ENCODE results near the gene CFAP74. TPM values are rescaled to one million over a fixed set of nuclear protein-coding genes. Genes with fewer than 3 reads are reported as not detected.
A peak's percentile ranks its signal among the peaks of the same experiment; 100 is the strongest.

CFAP74 gene
- total and polyA plus RNA-seq, 12 donors = 0.03 TPM; not detected in 11

- ATAC-seq (peak in 6 of 8 donors; percentile 5 to 54 (median 27)), DNase-seq (peak; percentile 50 to 62)
- Histone ChIP-seq H3K27ac (peak overlapping the region in 5 of 10 donors; percentile 26 to 61 (median 44)), H3K9me3 (no peaks in the 10 kb centered on the region), H3K27me3 (no peaks in the 10 kb centered on the region), H3K4me3 (peak overlapping the region in 4 of 10 donors; percentile 5 to 36 (median 20)), H3K36me3 (no peaks in the 10 kb centered on the region), H3K4me1 (peaks cover 19 to 42% (median 32%) of the 10 kb centered on the region in 9 donors)
- no peak for TF ChIP-seq CTCF (IDR thresholded peaks at IDR 0.05)
- WGBS, 2 donors = 12 to 17% methylated on average over 14 of the region's 14 CpGs
- intact Hi-C loops (cut with DNase I) = loop anchor here in 6 of 10 donors (5.0 to 10.0 kb wide), 5 partner anchors 37 to 117 kb away; partner anchors contain the start of gene NADK (in 2 of the 6)
Measured at GRCh38 chr1:1894354-1895059, 109.1 kb downstream of the CFAP74 start.

- no peaks in the 10 kb centered on the region for H3K36me3 ChIP-seq
- WGBS, 2 donors = 82 to 98% methylated on average over 2 of the region's 2 CpGs
- no peak for TF ChIP-seq CTCF (IDR thresholded peaks at IDR 0.05)
- peak overlapping the region in 4 of 10 donors; percentile 26 to 61 (median 44) for H3K27ac ChIP-seq
- no peaks in the 10 kb centered on the region for H3K9me3 ChIP-seq
- no peak for ATAC-seq
- intact Hi-C loops (cut with DNase I) = loop anchor here in 6 of 10 donors (5.0 to 10.0 kb wide), 5 partner anchors 37 to 117 kb away; partner anchors contain the start of gene NADK (in 2 of the 6)
- no peak for DNase-seq
- H3K4me1 ChIP-seq = peaks cover 23 to 47% (median 37%) of the 10 kb centered on the region in 9 donors
- no peaks in the 10 kb centered on the region for H3K27me3 ChIP-seq
- no peak overlapping the region for H3K4me3 ChIP-seq
Measured at GRCh38 chr1:1893997-1894353, 109.6 kb downstream of the CFAP74 start.

- TF ChIP-seq CTCF (IDR thresholded peaks at IDR 0.05) = no peak
- no peak overlapping the region for H3K27ac ChIP-seq
- WGBS, 2 donors = 88% methylated on average over 19 of the region's 19 CpGs
Measured at GRCh38 chr1:1893291-1893985, 110.1 kb downstream of the CFAP74 start.

GRCh38 chr1:1892763-1893120, 110.8 kb downstream of the CFAP74 start:
- Histone ChIP-seq H3K9me3 (no peaks in the 10 kb centered on the region), H3K4me1 (peaks cover 26 to 60% (median 48%) of the 10 kb centered on the region in 9 donors), H3K27me3 (no peaks in the 10 kb centered on the region), H3K27ac (peak overlapping the region in 4 of 10 donors; percentile 94 to 99 (median 96)), H3K4me3 (no peak overlapping the region), H3K36me3 (no peaks in the 10 kb centered on the region)
- no peak for ATAC-seq
- 90 to 91% methylated on average over 7 of the region's 7 CpGs for WGBS, 2 donors
- no peak for TF ChIP-seq CTCF (IDR thresholded peaks at IDR 0.05)
- intact Hi-C loops (cut with DNase I) = loop anchor here in 6 of 10 donors (5.0 to 10.0 kb wide), 5 partner anchors 35 to 115 kb away; partner anchors contain the start of gene NADK (in 2 of the 6)
- DNase-seq = no peak

More at GRCh38 chr1:1893291-1893985, 110.1 kb downstream of the CFAP74 start:
- H3K4me1 ChIP-seq = peaks cover 25 to 53% (median 43%) of the 10 kb centered on the region in 9 donors
- no peak overlapping the region for H3K4me3 ChIP-seq
- intact Hi-C loops (cut with DNase I) = loop anchor here in 6 of 10 donors (5.0 to 10.0 kb wide), 5 partner anchors 36 to 116 kb away; partner anchors contain the start of gene NADK (in 2 of the 6)
- ATAC-seq (no peak), DNase-seq (no peak)
- H3K27me3 ChIP-seq = no peaks in the 10 kb centered on the region
- no peaks in the 10 kb centered on the region for H3K9me3 ChIP-seq
- H3K36me3 ChIP-seq = no peaks in the 10 kb centered on the region
